ENCODE data around the gene ANK3. TPM values are rescaled to one million over a fixed set of nuclear protein-coding genes. Genes with fewer than 3 reads are reported as not detected.

Gene ANK3
- total and polyA plus RNA-seq, 2 experiments from 2014 or later: 46.5 to 85.2 TPM

- no peak for DNase-seq (ENCODE audit: low spot score)
- Mint-ChIP-seq H3K4me1 (peaks cover 44% of the 10 kb centered on the region), H3K27ac (no peak overlapping the region), H3K9me3 (no peaks in the 10 kb centered on the region), H3K27me3 (ENCODE audit: insufficient read depth, low read depth, poor library complexity) (peaks cover 2% of the 10 kb centered on the region), H3K4me3 (no peak overlapping the region), H3K36me3 (ENCODE audit: low read depth) (no peaks in the 10 kb centered on the region)
- Histone ChIP-seq H3K4me1 (ENCODE audit: insufficient read depth) (peaks cover 46% of the 10 kb centered on the region), H3K4me3 (no peak overlapping the region), H4K20me1 (replicated peaks; ENCODE audit: insufficient read depth) (no peaks in the 10 kb centered on the region), H3K36me3 (ENCODE audit: insufficient read depth) (no peaks in the 10 kb centered on the region), H2AFZ (no peak overlapping the region), H3F3A (replicated peaks; ENCODE audit: low read depth) (no peaks in the 10 kb centered on the region), H3K27ac (ENCODE audit: low read depth) (no peak overlapping the region), H3K27me3 (ENCODE audit: insufficient read depth) (no peaks in the 10 kb centered on the region), H3K9me2 (ENCODE audit: insufficient read depth) (no peaks in the 10 kb centered on the region), H3K79me2 (replicated peaks; ENCODE audit: insufficient read depth) (no peaks in the 10 kb centered on the region), H3K4me2 (no peak overlapping the region)
- TF ChIP-seq ETS1 (IDR thresholded peaks at IDR 0.05) (no peak), POLR2AphosphoS5 (IDR thresholded peaks at IDR 0.05; ENCODE audit: low read depth) (no peak), EZH2 (IDR thresholded peaks at IDR 0.05; ENCODE audit: low read depth, unreplicated experiment) (no peak), STAT1 (IDR thresholded peaks at IDR 0.05; ENCODE audit: unreplicated experiment) (no peak), EZH2phosphoT487 (IDR thresholded peaks at IDR 0.05; ENCODE audit: unreplicated experiment) (no peak), CREB1 (CRISPR knock-in tag; IDR thresholded peaks at IDR 0.05; ENCODE audit: low read depth) (no peak), ZNF462 (CRISPR knock-in tag; IDR thresholded peaks at IDR 0.05) (no peak), CTCF (conservative IDR thresholded peaks at IDR 0.05; ENCODE audit: low read depth in 2 of 2) (no peak), NANOG (IDR thresholded peaks at IDR 0.05; ENCODE audit: borderline replicate concordance) (no peak)
- no peak for ATAC-seq
These were observed 37.6 kb downstream of the ANK3 start for GRCh38 chr10:60352105-60352504.

Data from GM23338 (cell line).